Measurements from ENCODE around the gene EPSTI1. TPM values are rescaled to one million over a fixed set of nuclear protein-coding genes. Genes with fewer than 3 reads are reported as not detected.

The EPSTI1 gene
- total and polyA plus RNA-seq, 10 of the 15 experiments (the other 5 are each of a cell fraction or from before 2014, with no cell fraction given) = 4.7 to 32.0 (median 24.2) TPM

GRCh38 chr13:42950181-42950580 is 41.9 kb downstream of the EPSTI1 start:
- H3K27me3 ChIP-seq (replicated peaks in 1 of 2; ENCODE audit: control insufficient read depth in 2 of 2, insufficient read depth in 2 of 2, low read length in 1 of 2) = no peaks in the 10 kb centered on the region
- ChIA-PET CTCF (interaction anchor here (0.6 kb wide), 1 partner anchor 371 kb away, joined by 3 read pairs; no protein-coding TSS in a partner anchor), SMC1A (ENCODE audit: uncharacterized antibody, unreplicated experiment) (no interaction called here), RAD21 (ENCODE audit: unreplicated experiment) (no interaction called here), POLR2A (interaction anchor here (0.7 kb wide), 1 partner anchor 37 kb away, joined by 5 read pairs; no protein-coding TSS in a partner anchor)
- intact Hi-C loops (cut with micrococcal nuclease; ENCODE audit: unreplicated experiment) = no loop called here
- no peak for ATAC-seq
- BruUV-seq (replicated peaks) = no TSS peak
- peaks cover 3% of the 10 kb centered on the region; the same call in 2 of the 3 replicates for H3K9me3 ChIP-seq (replicated peaks; ENCODE audit: control insufficient read depth, insufficient read depth, low read length)
- H3K79me2 ChIP-seq (ENCODE audit: control insufficient read depth, insufficient read depth, low read length) = no peaks in the 10 kb centered on the region
- H3K27ac ChIP-seq (ENCODE audit: control insufficient read depth, insufficient read depth) = no peak overlapping the region
- no peak for DNase-seq (ENCODE audit: low read depth, low spot score)
- no peak overlapping the region for H3K4me3 ChIP-seq
- no peak for FAIRE-seq
- no peak for TF ChIP-seq CTCF (IDR thresholded peaks at IDR 0.05 in 2 of 3, conservative IDR thresholded peaks at IDR 0.05 in 1 of 3; ENCODE audit: control insufficient read depth in 2 of 3, extremely low read depth in 1 of 3, insufficient read depth in 1 of 3, low read depth in 3 of 3, low read length in 3 of 3)
- no peak for TF ChIP-seq ETV6 (conservative IDR thresholded peaks at IDR 0.05 in 1 of 2, IDR thresholded peaks at IDR 0.05 in 1 of 2; ENCODE audit: borderline replicate concordance in 1 of 2, low read depth in 1 of 2)
- TF ChIP-seq CEBPZ (IDR thresholded peaks at IDR 0.05; ENCODE audit: low read depth, low read length) = no peak
- no peak for TF ChIP-seq ZNF274 (IDR thresholded peaks at IDR 0.05; ENCODE audit: insufficient read depth, insufficient read length)
- no peak for TF ChIP-seq FOXK2 (IDR thresholded peaks at IDR 0.05)
- TF ChIP-seq RELA (IDR thresholded peaks at IDR 0.05; ENCODE audit: borderline replicate concordance, partially characterized antibody) = no peak
- TF ChIP-seq TARDBP (IDR thresholded peaks at IDR 0.05; ENCODE audit: borderline replicate concordance) = no peak
- TF ChIP-seq NFXL1 (IDR thresholded peaks at IDR 0.05; ENCODE audit: borderline replicate concordance) = no peak
- WGBS (ENCODE audit: insufficient coverage, insufficient replicate concordance, low lambda C conversion rate, missing lambda C conversion rate) = 96% methylated on average over 4 of the region's 4 CpGs
- no peaks in the 10 kb centered on the region for H4K20me1 ChIP-seq (ENCODE audit: control insufficient read depth, insufficient read depth)
- H3K36me3 ChIP-seq (ENCODE audit: control insufficient read depth in 2 of 2, insufficient read depth in 2 of 2, low read length in 1 of 2) = peaks cover 3 to 33% of the 10 kb centered on the region in 2 experiments
- no peak overlapping the region for H2AFZ ChIP-seq (ENCODE audit: control insufficient read depth, low read depth, low read length)
- no peak overlapping the region for H3K4me2 ChIP-seq (ENCODE audit: control insufficient read depth, insufficient read depth)
- no peak overlapping the region for H3K9ac ChIP-seq (ENCODE audit: control insufficient read depth, insufficient read depth, low read length)
- in situ Hi-C loops (cut with MboI) = no loop called here
- H3K4me1 ChIP-seq (ENCODE audit: control insufficient read depth, insufficient read depth, low read length) = no peaks in the 10 kb centered on the region

All from GM12878 (cell line).